B cell (primary cell): Measurements from ENCODE around the gene CXCR3. TPM values are rescaled to one million over a fixed set of nuclear protein-coding genes. Genes with fewer than 3 reads are reported as not detected.

Experiments used
- ATAC-seq: fragments of 200-7000 bp; cut with Tn5 transposase; one replicate; pipeline ENCODE4 v1.10.0; 2021; ENCODE audit warnings: low read depth, mild to moderate bottlenecking, moderate number of reproducible peaks, moderate library complexity
- CTCF ChIA-PET: fragments of 350-600 bp; sonication (Branson Sonifier 250); formaldehyde crosslinking; loops from one replicate; lab custom pipeline; 2021; ENCODE audit warnings: antibody characterized with exemption, inconsistent platforms; lab: Charles Lee
- POLR2A ChIA-PET: fragments of 350-600 bp; sonication (Branson Sonifier 250); formaldehyde crosslinking; loops from one replicate; lab custom pipeline; 2021; ENCODE audit warnings: antibody characterized with exemption; lab: Charles Lee
- DNase-seq: peaks from one replicate; pipeline ENCODE4 v3.0.0; 2013
- H2AFZ ChIP-seq: 2 replicates; pipeline ENCODE4 v1.6.1; 2012; ENCODE audit warnings: mild to moderate bottlenecking, low read depth, low read length; ENCODE audit not compliant: insufficient read depth, poor library complexity, severe bottlenecking
- H3K27ac ChIP-seq, 2 donors: 1 replicate in 1 of 2; 2 replicates in 1 of 2; pipeline ENCODE4 v1.5.1; 2012 to 2013; ENCODE audit warnings: low read length in 2 of 2, mild to moderate bottlenecking in 2 of 2, moderate library complexity in 1 of 2
- H3K27me3 ChIP-seq, 4 experiments: fragments of 200-600 bp in 1 of 4; sonication (generic) in 1 of 4; replicated peaks in 1 of 4; 1 replicate in 2 of 4; 2 replicates in 2 of 4; pipeline versions ENCODE4 v1.6.1 to v1.7.0; 2013 to 2016; ENCODE audit warnings: low read length in 3 of 4, mild to moderate bottlenecking in 2 of 4, mixed read lengths in 1 of 4, moderate library complexity in 1 of 4; ENCODE audit not compliant: insufficient read depth in 4 of 4, control insufficient read depth in 3 of 4; ENCODE audit errors: control extremely low read depth in 1 of 4
- H3K36me3 ChIP-seq, 2 experiments: replicated peaks in 1 of 2; 1 replicate in 1 of 2; 2 replicates in 1 of 2; pipeline versions ENCODE4 v1.6.1 to v1.7.1; 2013; ENCODE audit warnings: low read length in 1 of 2; ENCODE audit not compliant: insufficient read depth in 2 of 2, control insufficient read depth in 1 of 2; ENCODE audit errors: control extremely low read depth in 1 of 2, extremely low read depth in 1 of 2
- H3K4me1 ChIP-seq, 2 donors: fragments of 200-600 bp in 1 of 2; sonication (generic) in 1 of 2; 1 replicate in 1 of 2; 2 replicates in 1 of 2; pipeline versions ENCODE4 v1.5.1 to v1.6.1; 2013 to 2017; ENCODE audit warnings: low read length in 2 of 2; ENCODE audit not compliant: control insufficient read depth in 2 of 2, insufficient read depth in 2 of 2
- H3K4me2 ChIP-seq: replicated peaks from 2 replicates; pipeline ENCODE3; 2012; ENCODE audit warnings: mild to moderate bottlenecking, low read depth, low read length; ENCODE audit not compliant: poor library complexity, severe bottlenecking
- H3K4me3 ChIP-seq, 5 experiments: fragments of 200-600 bp in 1 of 5; sonication (generic) in 1 of 5; 1 replicate in 3 of 5; 2 replicates in 2 of 5; pipeline versions ENCODE4 v1.5.1 to v1.7.0; 2011 to 2016; ENCODE audit warnings: low read length in 4 of 5, mild to moderate bottlenecking in 4 of 5, low read depth in 2 of 5, control low read depth in 1 of 5, moderate library complexity in 1 of 5; ENCODE audit not compliant: insufficient read depth in 1 of 5; ENCODE audit errors: control extremely low read depth in 1 of 5, extremely low read depth in 1 of 5
- H3K79me2 ChIP-seq: fragments of 200-600 bp; sonication (generic); one replicate; pipeline ENCODE4 v1.6.0; 2016; ENCODE audit warnings: low read length; ENCODE audit not compliant: control insufficient read depth, insufficient read depth
- H3K9ac ChIP-seq: fragments of 200-600 bp; sonication (generic); 2 replicates; pipeline ENCODE4 v1.6.1; 2017; ENCODE audit warnings: mild to moderate bottlenecking, low read length, moderate library complexity
- H3K9me3 ChIP-seq, 3 donors: one replicate each; pipeline versions ENCODE4 v1.6.1 to v1.7.1; 2013; ENCODE audit warnings: low read length in 2 of 3; ENCODE audit not compliant: control insufficient read depth in 2 of 3, insufficient read depth in 1 of 3; ENCODE audit errors: control extremely low read depth in 1 of 3
- H4K20me1 ChIP-seq: 2 replicates; pipeline ENCODE4 v1.6.0; 2012; ENCODE audit warnings: mild to moderate bottlenecking, low read length; ENCODE audit not compliant: insufficient read depth, control insufficient read depth, poor library complexity, severe bottlenecking
- H3K27ac Mint-ChIP-seq: one replicate; pipeline ENCODE4 v1.8.0; 2021; ENCODE audit warnings: mixed read lengths
- H3K27me3 Mint-ChIP-seq: one replicate; pipeline ENCODE4 v1.8.0; 2021; ENCODE audit warnings: mixed read lengths
- H3K4me1 Mint-ChIP-seq: one replicate; pipeline ENCODE4 v1.8.0; 2021; ENCODE audit warnings: mixed read lengths
- H3K4me3 Mint-ChIP-seq: one replicate; pipeline ENCODE4 v1.8.0; 2021; ENCODE audit warnings: mixed read lengths
- H3K9me3 Mint-ChIP-seq: one replicate; pipeline ENCODE4 v1.8.0; 2022; ENCODE audit warnings: mixed read lengths; ENCODE audit not compliant: insufficient read depth
- CTCF ChIP-seq: fragments of 200-600 bp; IDR thresholded peaks from one replicate; pipeline ENCODE4 v1.8.0; 2022; ENCODE audit warnings: antibody characterized with exemption, mild to moderate bottlenecking
- EZH2 ChIP-seq: IDR thresholded peaks from 2 replicates; pipeline ENCODE4 v1.6.1; 2012; ENCODE audit warnings: borderline replicate concordance, low read depth, mild to moderate bottlenecking, moderate library complexity, low read length; ENCODE audit not compliant: insufficient read depth, poor library complexity, severe bottlenecking
- WGBS: methylation state at CpG from one replicate; pipeline ENCODE4 v1.1.5; 2013; ENCODE audit warnings: missing lambda C conversion rate; ENCODE audit not compliant: insufficient coverage; 5-methylcytosine and 5-hydroxymethylcytosine counted together
- intact Hi-C: fragments of 100-400 bp; cut with micrococcal nuclease; formaldehyde crosslinking; loops from one replicate; pipeline ENCODE4 v1.10.0; 2022
- polyA plus RNA-seq: library from polyadenylated mRNA; depleted of rRNA; stranded (reverse); fragments of >200 nt; gene quantifications from 2 replicates; pipeline ENCODE4 v1.2.3, GENCODE V29; 2012
- total RNA-seq, 2 donors: library from RNA; stranded (reverse); fragments of 120-200 nt in 1 of 2; gene quantifications; 1 replicate in 1 of 2; 2 replicates in 1 of 2; pipeline versions ENCODE4 v1.2.3 to v1.2.4, GENCODE V29; 2013 to 2022

CXCR3 gene
- total and polyA plus RNA-seq, 2 donors (not counting 1 experiment from before 2014, with no cell fraction given), result 6.9 to 8.7 TPM

DNA sequence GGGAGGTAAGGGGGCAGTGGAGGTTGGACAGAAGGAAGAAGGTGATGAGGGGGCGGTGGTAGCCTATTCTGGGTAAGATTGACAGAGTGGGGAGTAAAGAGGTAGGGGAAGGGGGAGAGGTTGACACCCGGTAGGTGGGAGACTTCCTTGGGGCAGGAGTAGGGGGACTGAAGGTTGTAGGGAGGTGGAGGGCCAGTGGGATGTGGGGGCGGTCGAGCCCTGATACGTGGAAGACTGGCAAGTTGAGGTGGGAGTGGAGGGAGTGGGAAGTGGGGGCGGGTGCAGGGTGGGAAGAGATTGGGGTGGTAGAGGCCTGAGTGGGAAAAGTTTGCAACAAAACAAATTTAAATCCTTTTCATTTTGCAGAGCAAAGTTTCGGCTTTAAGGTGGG, 38.3 kb downstream of the CXCR3 start:
- no peak for DNase-seq
- no peaks in the 10 kb centered on the region for H3K9me3 Mint-ChIP-seq
- H3K27ac ChIP-seq, result no peak overlapping the region
- WGBS, result 96% methylated on average over 4 of the region's 7 CpGs
- intact Hi-C loops, result no loop called here
- H3K9ac ChIP-seq, result no peak overlapping the region
- H3K27me3 Mint-ChIP-seq, result no peaks in the 10 kb centered on the region
- no peak overlapping the region for H2AFZ ChIP-seq
- H3K9me3 ChIP-seq, result peaks cover 0 to 2% (median 0%) of the 10 kb centered on the region in 3 donors
- no peak for ATAC-seq
- TF ChIP-seq EZH2, result no peak
- TF ChIP-seq CTCF, result no peak
- no peak overlapping the region for H3K27ac Mint-ChIP-seq
- no peak overlapping the region for H3K4me3 ChIP-seq
- no peaks in the 10 kb centered on the region for H3K4me1 Mint-ChIP-seq
- CTCF ChIA-PET, result no interaction called here
- no peak overlapping the region for H3K4me3 Mint-ChIP-seq
- POLR2A ChIA-PET, result no interaction called here
- no peaks in the 10 kb centered on the region for H3K79me2 ChIP-seq
- no peaks in the 10 kb centered on the region for H3K4me1 ChIP-seq
- no peaks in the 10 kb centered on the region for H3K27me3 ChIP-seq
- H3K4me2 ChIP-seq, result no peak overlapping the region
- H4K20me1 ChIP-seq, result peaks cover 10% of the 10 kb centered on the region
- H3K36me3 ChIP-seq, result peaks cover 1 to 11% of the 10 kb centered on the region in 2 experiments

DNA sequence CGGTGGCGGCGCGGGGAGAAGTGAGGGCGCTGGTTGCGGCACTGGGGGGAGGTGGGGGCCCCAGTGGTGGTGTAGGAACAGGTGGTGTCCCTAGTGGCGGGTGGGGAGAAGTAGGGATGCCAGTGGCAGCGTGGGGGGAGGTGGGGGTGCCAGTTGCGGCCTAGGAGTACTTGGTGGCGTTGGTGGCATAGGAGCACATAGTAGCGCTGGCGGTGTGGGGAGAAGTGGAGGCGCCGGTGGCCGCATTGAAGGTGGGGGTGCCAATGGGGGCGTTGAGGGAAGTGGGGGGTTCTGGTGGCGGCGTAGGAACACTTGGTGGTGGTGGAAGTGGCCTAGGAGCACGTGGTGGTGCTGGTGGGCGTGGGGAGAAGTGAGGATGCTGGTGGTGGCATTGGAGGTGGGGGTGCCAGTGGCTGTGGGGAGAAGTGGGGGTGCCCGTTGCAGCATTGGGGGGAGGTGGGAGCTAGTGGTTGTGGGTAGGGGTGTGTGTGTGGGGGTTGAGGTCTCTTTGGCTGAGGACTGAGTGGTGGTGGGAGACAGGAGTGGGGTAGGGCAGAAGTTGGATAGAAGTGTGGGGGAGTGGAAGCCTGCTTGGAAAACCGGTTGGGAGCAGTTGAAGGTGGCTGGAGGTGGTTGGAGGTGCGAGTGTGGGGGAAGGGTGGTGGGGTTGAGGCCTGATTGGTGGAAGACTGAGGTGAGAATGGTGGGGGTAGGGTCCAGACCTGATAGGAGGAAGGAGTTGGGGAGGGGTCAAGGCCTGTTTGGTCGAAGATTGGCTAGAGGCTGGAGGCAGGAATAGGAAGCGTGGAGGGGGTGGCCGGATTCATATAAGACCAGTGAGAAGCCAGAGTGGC, 38.9 kb downstream of the CXCR3 start:
- DNase-seq (no peak), ATAC-seq (no peak)
- Histone ChIP-seq H3K9me3 (peaks cover 0 to 2% (median 0%) of the 10 kb centered on the region in 3 donors), H4K20me1 (peaks cover 10% of the 10 kb centered on the region), H3K27me3 (no peaks in the 10 kb centered on the region), H3K4me3 (no peak overlapping the region), H3K4me1 (no peaks in the 10 kb centered on the region), H3K9ac (no peak overlapping the region), H3K36me3 (peaks cover 1 to 16% of the 10 kb centered on the region in 2 experiments), H2AFZ (no peak overlapping the region), H3K79me2 (no peaks in the 10 kb centered on the region), H3K4me2 (no peak overlapping the region), H3K27ac (no peak overlapping the region)
- intact Hi-C loops, result no loop called here
- POLR2A ChIA-PET, result no interaction called here
- no peaks in the 10 kb centered on the region for H3K4me1 Mint-ChIP-seq
- no peak overlapping the region for H3K4me3 Mint-ChIP-seq
- H3K27ac Mint-ChIP-seq, result no peak overlapping the region
- no peaks in the 10 kb centered on the region for H3K27me3 Mint-ChIP-seq
- TF ChIP-seq CTCF, result no peak
- no peaks in the 10 kb centered on the region for H3K9me3 Mint-ChIP-seq
- 96% methylated on average over 16 of the region's 26 CpGs for WGBS
- CTCF ChIA-PET, result no interaction called here
